ENCODE results near the gene SPDYE3. TPM values are rescaled to one million over a fixed set of nuclear protein-coding genes. Genes with fewer than 3 reads are reported as not detected.
"Not testable (repeated sequence)": the region's sequence is repeated elsewhere in the genome, so short reads cannot be mapped to it uniquely, and the experiment has no call there.

Gene SPDYE3
- total RNA-seq, 2 donors from 2014 or later = not detected

- H3K27ac Mint-ChIP-seq, H3K9me3 Mint-ChIP-seq, H3K4me3 Mint-ChIP-seq, H3K27me3 Mint-ChIP-seq, H3K4me1 Mint-ChIP-seq: not testable (repeated sequence)
- ATAC-seq (replicated peaks) = peak; percentile 51
- peaks cover 83% of the 10 kb centered on the region for H3K36me3 Mint-ChIP-seq (ENCODE audit: low read depth)
Measured at GRCh38 chr7:100352230-100352781, 44.8 kb downstream of the SPDYE3 start.

GRCh38 chr7:100352984-100353684, 45.6 kb downstream of the SPDYE3 start:
- H3K4me1 Mint-ChIP-seq = no peaks in the 10 kb centered on the region
- ATAC-seq (replicated peaks) = peak; percentile 4
- H3K4me3 Mint-ChIP-seq = no peak overlapping the region
- H3K36me3 Mint-ChIP-seq (ENCODE audit: low read depth) = peaks cover 83% of the 10 kb centered on the region
- no peaks in the 10 kb centered on the region for H3K27me3 Mint-ChIP-seq
- H3K9me3 Mint-ChIP-seq = no peaks in the 10 kb centered on the region
- peak overlapping the region; percentile 61 for H3K27ac Mint-ChIP-seq

DNA sequence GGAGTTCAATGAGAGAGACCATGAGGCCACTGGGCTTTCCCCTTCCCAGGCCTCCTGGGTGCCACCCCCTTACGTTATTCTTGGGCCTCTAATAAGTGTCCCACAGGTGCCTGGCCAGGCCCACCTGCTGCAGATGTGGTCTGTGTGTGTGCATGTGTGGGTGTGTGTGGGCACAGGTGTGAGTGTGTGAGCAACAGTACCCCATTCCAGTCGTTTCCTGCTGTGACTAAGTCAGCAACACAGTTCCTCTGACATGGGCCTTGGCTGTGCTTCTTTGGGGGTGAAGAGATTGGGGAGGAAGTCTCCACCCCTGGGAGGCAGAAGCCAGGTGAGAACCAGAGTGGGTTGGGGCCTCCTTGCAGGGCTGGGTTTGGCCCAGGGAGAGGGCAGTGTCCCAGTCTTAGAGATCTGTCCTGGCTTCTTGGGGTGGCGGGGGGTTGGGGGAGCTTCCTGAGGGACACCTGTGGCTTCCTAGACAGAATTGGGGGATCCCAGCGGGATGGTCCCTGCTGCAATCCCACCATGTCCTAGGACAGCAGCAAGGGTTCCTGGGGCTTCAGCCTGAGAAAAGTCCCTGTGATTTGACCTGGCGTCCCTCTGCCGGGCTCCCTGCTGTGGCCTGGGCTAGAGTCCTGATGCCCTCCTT, 46.3 kb downstream of the SPDYE3 start:
- H3K4me1 Mint-ChIP-seq = no peaks in the 10 kb centered on the region
- peak; percentile 54 for ATAC-seq (replicated peaks)
- no peaks in the 10 kb centered on the region for H3K9me3 Mint-ChIP-seq
- H3K36me3 Mint-ChIP-seq (ENCODE audit: low read depth) = peaks cover 80% of the 10 kb centered on the region
- no peaks in the 10 kb centered on the region for H3K27me3 Mint-ChIP-seq
- peak overlapping the region; percentile 61 for H3K27ac Mint-ChIP-seq
- H3K4me3 Mint-ChIP-seq = no peak overlapping the region

GRCh38 chr7:100356416-100357068, 49.0 kb downstream of the SPDYE3 start:
- peaks cover 4% of the 10 kb centered on the region for H3K4me1 Mint-ChIP-seq
- H3K27ac Mint-ChIP-seq = no peak overlapping the region
- no peak for ATAC-seq (replicated peaks)
- H3K4me3 Mint-ChIP-seq = no peak overlapping the region
- H3K27me3 Mint-ChIP-seq = no peaks in the 10 kb centered on the region
- no peaks in the 10 kb centered on the region for H3K9me3 Mint-ChIP-seq
- peaks cover 80% of the 10 kb centered on the region for H3K36me3 Mint-ChIP-seq (ENCODE audit: low read depth)

- ATAC-seq (replicated peaks) = no peak
- Mint-ChIP-seq H3K9me3 (no peaks in the 10 kb centered on the region), H3K4me1 (peaks cover 4% of the 10 kb centered on the region), H3K36me3 (ENCODE audit: low read depth) (peaks cover 83% of the 10 kb centered on the region), H3K4me3 (no peak overlapping the region), H3K27ac (no peak overlapping the region), H3K27me3 (no peaks in the 10 kb centered on the region)
Measured at GRCh38 chr7:100357131-100357561, 49.6 kb downstream of the SPDYE3 start.

DNA sequence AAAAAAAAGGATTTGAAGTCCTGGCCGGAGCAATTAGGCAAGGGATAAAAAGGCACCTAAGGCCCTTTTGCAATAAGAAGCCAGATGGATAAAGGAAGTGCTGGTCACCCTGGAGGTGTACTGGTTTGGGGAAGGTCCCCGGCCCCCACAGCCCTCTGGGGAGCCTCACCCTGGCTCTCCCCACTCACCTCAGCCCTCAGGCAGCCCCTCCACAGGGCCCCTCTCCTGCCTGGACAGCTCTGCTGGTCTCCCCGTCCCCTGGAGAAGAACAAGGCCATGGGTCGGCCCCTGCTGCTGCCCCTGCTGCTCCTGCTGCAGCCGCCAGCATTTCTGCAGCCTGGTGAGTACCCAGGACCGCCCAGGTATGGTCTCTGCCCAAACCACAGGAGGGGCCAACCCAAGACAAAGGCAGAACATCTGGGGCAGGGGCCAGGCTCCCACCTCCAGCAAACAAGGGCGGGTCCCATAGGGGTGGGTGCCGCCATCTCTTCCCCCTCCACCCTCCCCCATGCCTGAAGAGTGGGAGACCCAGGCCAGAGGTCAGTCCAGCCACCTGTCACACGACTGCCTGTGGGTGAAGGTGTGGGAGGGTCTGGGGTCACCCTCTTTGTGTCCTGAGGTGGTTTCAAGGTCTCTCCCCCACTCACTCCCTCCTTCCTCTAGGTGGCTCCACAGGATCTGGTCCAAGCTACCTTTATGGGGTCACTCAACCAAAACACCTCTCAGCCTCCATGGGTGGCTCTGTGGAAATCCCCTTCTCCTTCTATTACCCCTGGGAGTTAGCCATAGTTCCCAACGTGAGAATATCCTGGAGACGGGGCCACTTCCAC, 50.7 kb downstream of the SPDYE3 start, which contains the start of gene PILRB:
TSS of gene PILRB (plus strand) at position 91 of the 830 bp plus-strand sequence. CDS start at position 277, 186 bp downstream.
- H3K4me1 Mint-ChIP-seq = peaks cover 4% of the 10 kb centered on the region

GRCh38 chr7:100358857-100359212, 51.3 kb downstream of the SPDYE3 start:
- Mint-ChIP-seq H3K36me3 (ENCODE audit: low read depth) (peaks cover 86% of the 10 kb centered on the region), H3K4me1 (peaks cover 4% of the 10 kb centered on the region), H3K9me3 (no peaks in the 10 kb centered on the region), H3K27me3 (no peaks in the 10 kb centered on the region), H3K4me3 (no peak overlapping the region), H3K27ac (no peak overlapping the region)
- ATAC-seq (replicated peaks) = no peak

More for the DNA sequence above, 50.7 kb downstream of the SPDYE3 start, which contains the start of gene PILRB:
- Mint-ChIP-seq H3K27ac (no peak within 1 kb of the TSS), H3K36me3 (ENCODE audit: low read depth) (peaks cover 86% of the 10 kb centered on the region), H3K9me3 (no peaks in the 10 kb centered on the region), H3K27me3 (no peaks in the 10 kb centered on the region), H3K4me3 (no peak within 1 kb of the TSS)
- ATAC-seq (replicated peaks) = no peak

DNA sequence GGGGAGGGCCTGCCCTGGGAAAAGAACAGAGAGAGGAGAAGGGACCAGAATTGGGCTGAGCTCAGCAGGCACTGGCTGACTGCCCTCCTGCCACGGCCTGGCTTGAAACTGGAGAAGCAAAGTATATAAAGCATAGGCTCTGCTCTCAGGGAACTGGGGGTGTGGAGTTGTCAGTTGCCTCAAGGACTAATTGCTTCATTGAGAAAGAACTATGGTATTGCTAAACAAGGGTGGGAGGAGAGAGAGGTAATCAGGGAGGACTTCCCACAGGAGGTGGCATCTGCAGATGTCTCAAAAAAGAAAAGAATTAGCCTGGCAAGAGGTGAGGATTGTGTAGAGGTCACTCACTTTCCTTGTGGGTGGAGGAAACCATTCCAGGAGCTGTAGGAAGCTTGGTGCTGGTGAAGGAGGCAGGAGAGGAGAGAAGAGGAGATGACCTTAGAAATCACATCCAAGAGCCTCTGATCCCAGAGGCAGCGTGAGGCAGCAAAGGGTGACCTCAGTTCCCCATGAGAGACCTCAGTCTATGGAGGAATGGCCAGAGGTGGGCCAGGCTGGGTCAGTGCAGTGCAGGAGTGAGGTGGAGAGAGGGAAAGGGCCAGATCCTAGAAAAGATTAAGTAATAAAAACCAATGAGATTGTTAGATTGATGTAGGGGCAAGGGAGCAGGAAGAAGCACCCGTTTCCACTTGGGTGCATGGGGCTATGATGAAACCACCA, 52.8 kb downstream of the SPDYE3 start:
- H3K9me3 Mint-ChIP-seq = no peaks in the 10 kb centered on the region
- no peak overlapping the region for H3K27ac Mint-ChIP-seq
- ATAC-seq (replicated peaks) = no peak
- no peak overlapping the region for H3K4me3 Mint-ChIP-seq
- H3K27me3 Mint-ChIP-seq = no peaks in the 10 kb centered on the region
- H3K4me1 Mint-ChIP-seq = peaks cover 14% of the 10 kb centered on the region
- peaks cover 82% of the 10 kb centered on the region for H3K36me3 Mint-ChIP-seq (ENCODE audit: low read depth)

DNA sequence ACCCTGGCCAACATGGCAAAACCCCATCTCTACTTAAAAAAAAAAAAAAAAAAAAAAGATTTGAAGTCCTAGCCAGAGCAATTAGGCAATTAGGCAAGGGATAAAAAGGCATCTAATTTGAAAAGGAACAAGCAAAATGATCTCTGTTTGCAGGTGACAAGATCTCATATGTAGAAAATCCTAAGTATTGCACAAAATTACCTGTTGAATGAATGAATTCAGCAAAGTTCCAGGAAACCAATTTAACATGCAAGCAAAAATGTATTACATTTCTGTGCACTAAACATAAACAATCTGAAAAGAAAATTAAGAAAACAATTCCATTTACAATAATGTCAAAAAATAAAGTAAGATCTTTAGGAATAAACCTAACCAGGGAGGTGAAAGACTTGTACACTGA, 55.6 kb downstream of the SPDYE3 start:
- Mint-ChIP-seq H3K9me3 (no peaks in the 10 kb centered on the region), H3K27me3 (no peaks in the 10 kb centered on the region), H3K4me1 (peaks cover 28% of the 10 kb centered on the region), H3K36me3 (ENCODE audit: low read depth) (peaks cover 83% of the 10 kb centered on the region), H3K27ac (no peak overlapping the region), H3K4me3 (no peak overlapping the region)
- ATAC-seq (replicated peaks) = no peak

DNA sequence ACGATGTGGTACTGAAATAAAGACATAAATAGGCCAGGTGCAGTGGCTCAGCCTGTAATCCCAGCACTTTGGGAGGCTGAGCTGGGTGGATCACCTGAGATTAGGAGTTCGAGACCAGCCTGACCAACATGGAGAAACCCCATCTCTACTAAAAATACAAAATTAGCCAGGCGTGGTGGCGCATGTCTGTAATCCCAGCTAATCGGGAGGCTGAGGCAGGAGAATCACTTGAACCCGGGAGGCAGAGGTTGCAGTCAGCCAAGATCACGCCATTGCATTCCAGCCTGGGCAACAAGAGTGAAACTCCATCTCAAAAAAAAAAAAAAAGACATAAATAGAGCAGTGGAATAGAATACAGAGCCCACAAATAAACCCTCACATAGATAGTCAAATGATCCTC, 56.3 kb downstream of the SPDYE3 start:
- not testable (repeated sequence) for ATAC-seq (replicated peaks); H3K9me3 Mint-ChIP-seq; H3K27ac Mint-ChIP-seq; H3K27me3 Mint-ChIP-seq; H3K4me3 Mint-ChIP-seq
- Mint-ChIP-seq H3K36me3 (ENCODE audit: low read depth) (peaks cover 78% of the 10 kb centered on the region), H3K4me1 (peaks cover 28% of the 10 kb centered on the region)

- H3K36me3 Mint-ChIP-seq (ENCODE audit: low read depth) = peaks cover 71% of the 10 kb centered on the region
- no peak for ATAC-seq (replicated peaks)
- peaks cover 28% of the 10 kb centered on the region for H3K4me1 Mint-ChIP-seq
- H3K27ac Mint-ChIP-seq = no peak overlapping the region
- no peaks in the 10 kb centered on the region for H3K27me3 Mint-ChIP-seq
- H3K4me3 Mint-ChIP-seq = no peak overlapping the region
- H3K9me3 Mint-ChIP-seq = no peaks in the 10 kb centered on the region
Measured at GRCh38 chr7:100364480-100364879, 57.0 kb downstream of the SPDYE3 start.

GRCh38 chr7:100365998-100366367, 58.5 kb downstream of the SPDYE3 start:
- ATAC-seq (replicated peaks); H3K27me3 Mint-ChIP-seq; H3K9me3 Mint-ChIP-seq: not testable (repeated sequence)
- Mint-ChIP-seq H3K4me3 (peak overlapping the region; percentile 57), H3K27ac (peak overlapping the region; percentile 78), H3K4me1 (peaks cover 24% of the 10 kb centered on the region), H3K36me3 (ENCODE audit: low read depth) (peaks cover 56% of the 10 kb centered on the region)

- H3K27me3 Mint-ChIP-seq = no peaks in the 10 kb centered on the region
- ATAC-seq (replicated peaks) = peak; percentile 38
- H3K4me1 Mint-ChIP-seq = peaks cover 24% of the 10 kb centered on the region
- H3K4me3 Mint-ChIP-seq = peak overlapping the region; percentile 57
- peak overlapping the region; percentile 78 for H3K27ac Mint-ChIP-seq
- H3K9me3 Mint-ChIP-seq = no peaks in the 10 kb centered on the region
- H3K36me3 Mint-ChIP-seq (ENCODE audit: low read depth) = peaks cover 50% of the 10 kb centered on the region
Measured at GRCh38 chr7:100366411-100367250, 59.1 kb downstream of the SPDYE3 start.

Measured in activated T-helper 17 cell treated with anti-CD3 and anti-CD28 coated beads, Interleukin-2, amount 50 U/mL, for 72 hours (primary cell).